HEK293 (cell line): ENCODE data around the gene KRAS.

ENCODE experiments used
- CTCF ChIA-PET: fragments of 350-600 bp; formaldehyde crosslinking; extraction: SDS; loops from one replicate; lab custom pipeline; 2021; ENCODE audit warnings: antibody characterized with exemption; lab: Yijun Ruan, JAX
- POLR2A ChIA-PET: fragments of 300-600 bp; formaldehyde crosslinking; extraction: SDS; loops from one replicate; lab custom pipeline; 2020; ENCODE audit warnings: antibody characterized with exemption, inconsistent platforms; lab: Yijun Ruan, JAX
- H3K27ac ChIP-seq: fragments of 200-500 bp; sonication (Bioruptor generic); 2 replicates; pipeline ENCODE4 v1.5.1; 2014; ENCODE audit warnings: low read depth, low read length, control low read depth, inconsistent platforms; ENCODE audit errors: extremely low read depth
- H3K36me3 ChIP-seq, 2 experiments: fragments of 200-500 bp in 1 of 2; sonication (Bioruptor generic) in 1 of 2; 1 replicate in 1 of 2; 2 replicates in 1 of 2; pipeline ENCODE4 v1.5.1; 2014 to 2017; ENCODE audit warnings: inconsistent platforms in 2 of 2, low read length in 2 of 2; ENCODE audit not compliant: control insufficient read depth in 2 of 2, insufficient read depth in 1 of 2
- H3K4me1 ChIP-seq: fragments of 200-500 bp; sonication (Bioruptor generic); 2 replicates; pipeline ENCODE4 v1.5.1; 2014; ENCODE audit warnings: mild to moderate bottlenecking, low read length, inconsistent platforms; ENCODE audit not compliant: control insufficient read depth, insufficient read depth
- H3K4me3 ChIP-seq: 2 replicates; pipeline ENCODE4 v1.5.1; 2011; ENCODE audit warnings: low read depth, mild to moderate bottlenecking, control low read depth, low read length, moderate library complexity
- H3K9me3 ChIP-seq: fragments of 200-500 bp; sonication (Bioruptor generic); 2 replicates; pipeline ENCODE4 v1.5.1; 2014; ENCODE audit warnings: low read depth, low read length, inconsistent platforms; ENCODE audit not compliant: control insufficient read depth, insufficient read depth
- HOXD13 ChIP-seq: sonication (generic); formaldehyde crosslinking; IDR thresholded peaks from 2 replicates; pipeline ENCODE4 v1.8.0; 2022; ENCODE audit warnings: missing genetic modification reagents, borderline replicate concordance
- KLF7 ChIP-seq: fragments of 450-650 bp; formaldehyde crosslinking; IDR thresholded peaks from 2 replicates; pipeline ENCODE4 v1.5.1; 2016; ENCODE audit warnings: missing biosample characterization, missing genetic modification characterization, borderline replicate concordance
- KLF8 ChIP-seq: fragments of 450-650 bp; formaldehyde crosslinking; IDR thresholded peaks from 2 replicates; pipeline ENCODE4 v1.5.1; 2016; ENCODE audit warnings: missing biosample characterization, missing genetic modification characterization
- MZF1 ChIP-seq: fragments of 450-650 bp; formaldehyde crosslinking; IDR thresholded peaks from 2 replicates; pipeline ENCODE4 v1.5.1; 2017; ENCODE audit warnings: missing biosample characterization, missing genetic modification characterization, borderline replicate concordance
- OSR2 ChIP-seq: fragments of 450-650 bp; formaldehyde crosslinking; IDR thresholded peaks from 2 replicates; pipeline ENCODE4 v1.5.1; 2016; ENCODE audit warnings: missing biosample characterization, missing genetic modification characterization
- PRDM1 ChIP-seq: fragments of 450-650 bp; formaldehyde crosslinking; IDR thresholded peaks from 2 replicates; pipeline ENCODE4; 2016; ENCODE audit warnings: missing biosample characterization, missing genetic modification characterization
- TRIM28 ChIP-seq: IDR thresholded peaks from 2 replicates; pipeline ENCODE4 v1.6.1; 2011; ENCODE audit warnings: low read length, control low read depth, borderline replicate concordance
- ZBTB21 ChIP-seq: fragments of 450-650 bp; formaldehyde crosslinking; IDR thresholded peaks from 2 replicates; pipeline ENCODE4 v1.5.1; 2017; ENCODE audit warnings: missing biosample characterization, missing genetic modification characterization
- ZNF133 ChIP-seq: fragments of 450-650 bp; formaldehyde crosslinking; IDR thresholded peaks from 2 replicates; pipeline ENCODE4 v1.5.1; 2016; ENCODE audit warnings: missing biosample characterization, missing genetic modification characterization
- ZNF174 ChIP-seq: fragments of 450-650 bp; formaldehyde crosslinking; IDR thresholded peaks from 2 replicates; pipeline ENCODE4 v1.5.0; 2017; ENCODE audit warnings: missing biosample characterization, mild to moderate bottlenecking, missing genetic modification characterization
- ZNF239 ChIP-seq: fragments of 450-650 bp; formaldehyde crosslinking; IDR thresholded peaks from 2 replicates; pipeline ENCODE4 v1.5.1; 2016; ENCODE audit warnings: missing biosample characterization, missing genetic modification characterization
- ZNF311 ChIP-seq: fragments of 450-650 bp; formaldehyde crosslinking; IDR thresholded peaks from 2 replicates; pipeline ENCODE4 v1.5.1; 2017; ENCODE audit warnings: missing biosample characterization, missing genetic modification characterization, borderline replicate concordance
- ZNF341 ChIP-seq: fragments of 450-650 bp; formaldehyde crosslinking; IDR thresholded peaks from 2 replicates; pipeline ENCODE4; 2016; ENCODE audit warnings: low read depth, missing biosample characterization, missing genetic modification characterization
- ZNF354C ChIP-seq: fragments of 450-650 bp; formaldehyde crosslinking; IDR thresholded peaks from 2 replicates; pipeline ENCODE4 v1.5.1; 2016; ENCODE audit warnings: missing biosample characterization, missing genetic modification characterization, low read depth, borderline replicate concordance
- ZNF416 ChIP-seq: fragments of 450-650 bp; formaldehyde crosslinking; IDR thresholded peaks from 2 replicates; pipeline ENCODE4 v1.5.1; 2016; ENCODE audit warnings: missing biosample characterization, missing genetic modification characterization
- ZNF426 ChIP-seq: fragments of 450-650 bp; formaldehyde crosslinking; IDR thresholded peaks from 2 replicates; pipeline ENCODE4 v1.5.1; 2017; ENCODE audit warnings: missing biosample characterization, missing genetic modification characterization, mild to moderate bottlenecking, inconsistent platforms, moderate library complexity
- ZNF514 ChIP-seq: fragments of 450-650 bp; formaldehyde crosslinking; IDR thresholded peaks from 2 replicates; pipeline ENCODE4 v1.5.1; 2016; ENCODE audit warnings: missing biosample characterization, missing genetic modification characterization
- ZNF561 ChIP-seq: fragments of 450-650 bp; IDR thresholded peaks from 2 replicates; pipeline ENCODE4 v1.5.1; 2018; ENCODE audit warnings: missing biosample characterization, missing genetic modification characterization, borderline replicate concordance
- ZNF623 ChIP-seq: fragments of 450-650 bp; formaldehyde crosslinking; IDR thresholded peaks from 2 replicates; pipeline ENCODE4 v1.5.1; 2016; ENCODE audit warnings: missing biosample characterization, missing genetic modification characterization
- ZNF670 ChIP-seq: fragments of 450-650 bp; formaldehyde crosslinking; IDR thresholded peaks from 2 replicates; pipeline ENCODE4 v1.5.1; 2016; ENCODE audit warnings: missing biosample characterization, missing genetic modification characterization, low read depth
- ZNF701 ChIP-seq: fragments of 450-650 bp; formaldehyde crosslinking; IDR thresholded peaks from 2 replicates; pipeline ENCODE4 v1.5.1; 2016; ENCODE audit warnings: missing biosample characterization, missing genetic modification characterization
- ZNF707 ChIP-seq: fragments of 450-650 bp; formaldehyde crosslinking; IDR thresholded peaks from 2 replicates; pipeline ENCODE4 v1.5.1; 2016; ENCODE audit warnings: missing biosample characterization, missing genetic modification characterization
- ZNF792 ChIP-seq: fragments of 450-650 bp; formaldehyde crosslinking; IDR thresholded peaks from 2 replicates; pipeline ENCODE4 v1.5.1; 2016; ENCODE audit warnings: missing biosample characterization, missing genetic modification characterization
- ZNF843 ChIP-seq: fragments of 450-650 bp; formaldehyde crosslinking; IDR thresholded peaks from 2 replicates; pipeline ENCODE4 v1.5.1; 2016; ENCODE audit warnings: missing biosample characterization, missing genetic modification characterization
- TF ChIP-seq, protein P1 (sequence below): fragments of 450-650 bp; formaldehyde crosslinking; IDR thresholded peaks from 2 replicates; pipeline ENCODE4 v1.5.1; 2017; ENCODE audit warnings: missing biosample characterization, missing genetic modification characterization
- TF ChIP-seq, protein P2 (sequence below): fragments of 450-650 bp; formaldehyde crosslinking; IDR thresholded peaks from 2 replicates; pipeline ENCODE4 v1.5.1; 2016; ENCODE audit warnings: missing biosample characterization, missing genetic modification characterization
- TF ChIP-seq, protein P3 (sequence below): fragments of 450-650 bp; formaldehyde crosslinking; IDR thresholded peaks from 2 replicates; pipeline ENCODE4 v1.5.1; 2016; ENCODE audit warnings: missing biosample characterization, missing genetic modification characterization, low read depth
- TF ChIP-seq, protein P4 (sequence below): fragments of 450-650 bp; IDR thresholded peaks from 2 replicates; pipeline ENCODE4 v1.5.1; 2018; ENCODE audit warnings: missing biosample characterization, mild to moderate bottlenecking, missing genetic modification characterization

Gene KRAS

DNA sequence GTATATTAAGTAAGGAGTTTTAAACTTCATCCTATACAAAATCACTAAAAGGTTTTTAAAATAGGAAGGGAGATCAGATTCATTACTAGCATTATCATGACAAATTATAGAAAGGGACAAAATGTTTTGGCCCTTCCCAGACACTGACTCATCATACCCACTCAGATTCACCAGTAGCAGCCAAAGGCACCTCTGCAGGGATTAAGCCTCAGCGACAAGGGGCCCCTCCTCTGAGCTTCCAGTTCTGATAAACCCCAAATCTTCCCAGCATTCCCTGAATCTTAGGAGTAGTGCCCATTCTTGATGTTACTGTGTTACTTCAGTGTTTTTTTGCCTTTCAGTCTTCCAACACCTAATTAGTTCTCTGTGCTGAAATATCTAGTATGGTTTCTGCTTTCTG, 14.5 kb downstream of the KRAS start:
- ChIA-PET POLR2A (no interaction called here), CTCF (interaction anchor here (0.6 to 1.0 kb wide), 2 partner anchors 152 to 200 kb away, joined by 3 read pairs; no protein-coding TSS in a partner anchor)
- TF ChIP-seq ZNF354C (no peak), TRIM28 (no peak), ZNF514 (tag by site-specific recombination) (no peak), ZNF707 (no peak), OSR2 (tag by site-specific recombination) (peak; percentile 30; the same call in 1 of the 2 replicates), ZNF670 (tag by site-specific recombination) (no peak), HOXD13 (CRISPR knock-in tag) (no peak)

DNA sequence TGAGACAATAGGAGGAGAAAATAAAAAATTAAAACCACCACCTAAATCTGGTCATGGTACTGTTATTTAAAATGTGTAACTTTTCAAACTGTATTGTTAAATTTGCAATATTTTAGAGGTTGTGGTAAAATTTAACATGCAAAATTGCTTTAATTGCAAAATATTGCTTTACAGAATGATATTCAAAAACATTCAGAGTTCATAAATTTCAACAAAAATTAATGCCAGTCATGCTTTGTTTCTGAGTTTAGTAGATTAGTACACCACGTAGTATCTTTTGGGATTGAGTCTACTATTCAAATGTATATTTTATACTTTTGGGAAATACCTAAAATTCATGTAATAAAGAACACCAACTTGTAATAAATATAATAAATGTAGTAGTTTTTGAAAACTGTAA, 37.4 kb downstream of the KRAS start:
- CTCF ChIA-PET: interaction anchor here (1.3 kb wide), 1 partner anchor 154 kb away, joined by 3 read pairs; no protein-coding TSS in a partner anchor
- no peaks in the 10 kb centered on the region for H3K9me3 ChIP-seq
- H3K36me3 ChIP-seq: peaks cover 13 to 14% of the 10 kb centered on the region in 2 experiments
- no peaks in the 10 kb centered on the region for H3K4me1 ChIP-seq
- H3K4me3 ChIP-seq: no peak overlapping the region
- H3K27ac ChIP-seq: no peak overlapping the region
- TF ChIP-seq ZNF561 (tag by site-specific recombination): no peak
- no peak for TF ChIP-seq KLF8
- TF ChIP-seq ZNF426: no peak
- TF ChIP-seq ZNF514 (tag by site-specific recombination): no peak
- no peak for TF ChIP-seq ZNF843
- TF ChIP-seq KLF7: no peak
- no peak for TF ChIP-seq ZNF416 (tag by site-specific recombination)
- no peak for TF ChIP-seq ZNF623 (tag by site-specific recombination)
- TF ChIP-seq ZNF174 (tag by site-specific recombination): no peak
- no peak for TF ChIP-seq ZNF239 (tag by site-specific recombination)
- no peak for TF ChIP-seq ZNF701 (tag by site-specific recombination)
- TF ChIP-seq PRDM1: no peak
- TF ChIP-seq, protein P1, sequence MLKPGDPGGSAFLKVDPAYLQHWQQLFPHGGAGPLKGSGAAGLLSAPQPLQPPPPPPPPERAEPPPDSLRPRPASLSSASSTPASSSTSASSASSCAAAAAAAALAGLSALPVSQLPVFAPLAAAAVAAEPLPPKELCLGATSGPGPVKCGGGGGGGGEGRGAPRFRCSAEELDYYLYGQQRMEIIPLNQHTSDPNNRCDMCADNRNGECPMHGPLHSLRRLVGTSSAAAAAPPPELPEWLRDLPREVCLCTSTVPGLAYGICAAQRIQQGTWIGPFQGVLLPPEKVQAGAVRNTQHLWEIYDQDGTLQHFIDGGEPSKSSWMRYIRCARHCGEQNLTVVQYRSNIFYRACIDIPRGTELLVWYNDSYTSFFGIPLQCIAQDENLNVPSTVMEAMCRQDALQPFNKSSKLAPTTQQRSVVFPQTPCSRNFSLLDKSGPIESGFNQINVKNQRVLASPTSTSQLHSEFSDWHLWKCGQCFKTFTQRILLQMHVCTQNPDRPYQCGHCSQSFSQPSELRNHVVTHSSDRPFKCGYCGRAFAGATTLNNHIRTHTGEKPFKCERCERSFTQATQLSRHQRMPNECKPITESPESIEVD (tag by site-specific recombination): no peak
- TF ChIP-seq MZF1 (tag by site-specific recombination): no peak
- TF ChIP-seq, all 188 proteins: peak for 0
- POLR2A ChIA-PET: no interaction called here

More for the DNA sequence above, 14.5 kb downstream of the KRAS start:
- H3K36me3 ChIP-seq: peaks cover 9 to 14% of the 10 kb centered on the region in 2 experiments
- no peaks in the 10 kb centered on the region for H3K9me3 ChIP-seq
- no peak overlapping the region for H3K27ac ChIP-seq
- H3K4me3 ChIP-seq: no peak overlapping the region
- no peaks in the 10 kb centered on the region for H3K4me1 ChIP-seq

DNA sequence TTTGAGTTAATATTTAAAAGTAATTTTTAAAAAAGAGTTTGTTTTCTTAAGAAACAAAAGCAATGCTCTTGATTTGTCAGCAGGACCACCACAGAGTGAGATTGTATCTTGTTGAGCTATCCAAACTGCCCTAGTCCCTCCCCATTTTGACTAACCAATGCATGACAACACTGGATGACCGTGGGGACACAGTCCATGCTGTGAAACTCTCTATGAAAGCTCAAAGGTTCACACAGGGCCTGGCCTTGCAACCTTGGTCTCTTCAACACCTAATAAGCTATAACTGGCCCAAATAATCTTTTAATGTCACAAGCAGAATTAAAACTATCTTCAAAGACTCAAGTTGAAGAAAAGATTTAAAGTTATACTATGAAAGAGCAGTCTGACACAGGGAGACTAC, 42.2 kb downstream of the KRAS start:
- Histone ChIP-seq H3K27ac (no peak overlapping the region), H3K9me3 (no peaks in the 10 kb centered on the region), H3K4me3 (no peak overlapping the region), H3K36me3 (peaks cover 24 to 35% of the 10 kb centered on the region in 2 experiments), H3K4me1 (no peaks in the 10 kb centered on the region)
- TF ChIP-seq ZNF311 (tag by site-specific recombination) (no peak), ZNF133 (no peak), ZNF341 (tag by site-specific recombination) (no peak), ZNF792 (tag by site-specific recombination) (no peak), ZBTB21 (tag by site-specific recombination) (no peak)
- TF ChIP-seq, protein P2, sequence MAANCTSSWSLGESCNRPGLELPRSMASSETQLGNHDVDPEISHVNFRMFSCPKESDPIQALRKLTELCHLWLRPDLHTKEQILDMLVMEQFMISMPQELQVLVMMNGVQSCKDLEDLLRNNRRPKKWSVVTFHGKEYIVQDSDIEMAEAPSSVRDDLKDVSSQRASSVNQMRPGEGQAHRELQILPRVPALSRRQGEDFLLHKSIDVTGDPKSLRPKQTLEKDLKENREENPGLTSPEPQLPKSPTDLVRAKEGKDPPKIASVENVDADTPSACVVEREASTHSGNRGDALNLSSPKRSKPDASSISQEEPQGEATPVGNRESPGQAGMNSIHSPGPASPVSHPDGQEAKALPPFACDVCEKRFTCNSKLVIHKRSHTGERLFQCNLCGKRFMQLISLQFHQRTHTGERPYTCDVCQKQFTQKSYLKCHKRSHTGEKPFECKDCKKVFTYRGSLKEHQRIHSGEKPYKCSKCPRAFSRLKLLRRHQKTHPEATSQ (tag by site-specific recombination): no peak
- TF ChIP-seq, protein P3, sequence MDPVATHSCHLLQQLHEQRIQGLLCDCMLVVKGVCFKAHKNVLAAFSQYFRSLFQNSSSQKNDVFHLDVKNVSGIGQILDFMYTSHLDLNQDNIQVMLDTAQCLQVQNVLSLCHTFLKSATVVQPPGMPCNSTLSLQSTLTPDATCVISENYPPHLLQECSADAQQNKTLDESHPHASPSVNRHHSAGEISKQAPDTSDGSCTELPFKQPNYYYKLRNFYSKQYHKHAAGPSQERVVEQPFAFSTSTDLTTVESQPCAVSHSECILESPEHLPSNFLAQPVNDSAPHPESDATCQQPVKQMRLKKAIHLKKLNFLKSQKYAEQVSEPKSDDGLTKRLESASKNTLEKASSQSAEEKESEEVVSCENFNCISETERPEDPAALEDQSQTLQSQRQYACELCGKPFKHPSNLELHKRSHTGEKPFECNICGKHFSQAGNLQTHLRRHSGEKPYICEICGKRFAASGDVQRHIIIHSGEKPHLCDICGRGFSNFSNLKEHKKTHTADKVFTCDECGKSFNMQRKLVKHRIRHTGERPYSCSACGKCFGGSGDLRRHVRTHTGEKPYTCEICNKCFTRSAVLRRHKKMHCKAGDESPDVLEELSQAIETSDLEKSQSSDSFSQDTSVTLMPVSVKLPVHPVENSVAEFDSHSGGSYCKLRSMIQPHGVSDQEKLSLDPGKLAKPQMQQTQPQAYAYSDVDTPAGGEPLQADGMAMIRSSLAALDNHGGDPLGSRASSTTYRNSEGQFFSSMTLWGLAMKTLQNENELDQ (tag by site-specific recombination): no peak
- TF ChIP-seq, protein P4, sequence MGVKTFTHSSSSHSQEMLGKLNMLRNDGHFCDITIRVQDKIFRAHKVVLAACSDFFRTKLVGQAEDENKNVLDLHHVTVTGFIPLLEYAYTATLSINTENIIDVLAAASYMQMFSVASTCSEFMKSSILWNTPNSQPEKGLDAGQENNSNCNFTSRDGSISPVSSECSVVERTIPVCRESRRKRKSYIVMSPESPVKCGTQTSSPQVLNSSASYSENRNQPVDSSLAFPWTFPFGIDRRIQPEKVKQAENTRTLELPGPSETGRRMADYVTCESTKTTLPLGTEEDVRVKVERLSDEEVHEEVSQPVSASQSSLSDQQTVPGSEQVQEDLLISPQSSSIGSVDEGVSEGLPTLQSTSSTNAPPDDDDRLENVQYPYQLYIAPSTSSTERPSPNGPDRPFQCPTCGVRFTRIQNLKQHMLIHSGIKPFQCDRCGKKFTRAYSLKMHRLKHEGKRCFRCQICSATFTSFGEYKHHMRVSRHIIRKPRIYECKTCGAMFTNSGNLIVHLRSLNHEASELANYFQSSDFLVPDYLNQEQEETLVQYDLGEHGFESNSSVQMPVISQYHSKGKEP (tag by site-specific recombination): no peak
- CTCF ChIA-PET: no interaction called here
- POLR2A ChIA-PET: no interaction called here
